Endothelial cell of umbilical vein (primary cell): ENCODE data around the gene THSD4. TPM values are rescaled to one million over a fixed set of nuclear protein-coding genes. Genes with fewer than 3 reads are reported as not detected.
A peak's percentile ranks its signal among the peaks of the same experiment; 100 is the strongest.

ENCODE experiments used
- BruUV-seq: library from RNA; stranded (reverse); fragments of 400-500 nt; replicated peaks from 2 replicates; lab custom pipeline; 2021; lab: Mats Ljungman, UMichigan
- CTCF ChIA-PET: fragments of 300-600, 350-600 bp; sonication (Branson Sonifier 250); formaldehyde crosslinking; loops from one replicate; lab custom pipeline; 2021; ENCODE audit warnings: antibody characterized with exemption, inconsistent platforms; lab: Charles Lee
- POLR2A ChIA-PET: fragments of 300-600, 350-600 bp; sonication (Branson Sonifier 250); formaldehyde crosslinking; loops from one replicate; lab custom pipeline; 2021; ENCODE audit warnings: antibody characterized with exemption, inconsistent platforms; lab: Charles Lee
- DNase-seq: peaks from one replicate; pipeline ENCODE4 v3.0.0-alpha.2; 2011; ENCODE audit warnings: low read depth, low spot score
- FAIRE-seq: peaks from 2 replicates; lab custom pipeline; 2011; peaks lifted over from hg19 to GRCh38; lab: Jason Lieb, UNC
- H2AFZ ChIP-seq: 2 replicates; pipeline ENCODE4 v1.6.0; 2012; ENCODE audit warnings: low read depth, low read length, control low read depth, inconsistent platforms
- H3K27ac ChIP-seq: 2 replicates; pipeline ENCODE4 v1.5.1; 2011; ENCODE audit warnings: low read depth, mild to moderate bottlenecking, control low read depth, low read length, moderate library complexity; ENCODE audit not compliant: insufficient read depth
- H3K27me3 ChIP-seq, 2 experiments: 2 replicates each; pipeline versions ENCODE4 v1.6.0 to v1.6.1; 2011; ENCODE audit warnings: low read length in 2 of 2, mixed read lengths in 1 of 2; ENCODE audit not compliant: control insufficient read depth in 2 of 2, insufficient read depth in 2 of 2
- H3K36me3 ChIP-seq, 2 experiments: 2 replicates in 1 of 2; 3 replicates in 1 of 2; pipeline ENCODE4 v1.5.1; 2011; ENCODE audit warnings: low read length in 2 of 2, mild to moderate bottlenecking in 1 of 2, moderate library complexity in 1 of 2; ENCODE audit not compliant: control insufficient read depth in 2 of 2, insufficient read depth in 2 of 2; ENCODE audit errors: extremely low read depth in 1 of 2
- H3K4me1 ChIP-seq: 3 replicates; pipeline ENCODE4 v1.5.1; 2011; ENCODE audit warnings: mild to moderate bottlenecking, low read length; ENCODE audit not compliant: control insufficient read depth, insufficient read depth; ENCODE audit errors: extremely low read depth
- H3K4me2 ChIP-seq: 2 replicates; pipeline ENCODE4 v1.6.1; 2011; ENCODE audit warnings: low read length, control low read depth, mixed read lengths; ENCODE audit not compliant: insufficient read depth
- H3K4me3 ChIP-seq, 3 experiments: fragments of 200-600 bp in 1 of 3; sonication (generic), shearing (Covaris generic) in 1 of 3; replicated peaks in 1 of 3; 2 replicates each; pipeline ENCODE4 v1.5.1; 2011 to 2016; ENCODE audit warnings: control low read depth in 3 of 3, low read length in 3 of 3, mild to moderate bottlenecking in 2 of 3, inconsistent platforms in 1 of 3, low read depth in 1 of 3, moderate library complexity in 1 of 3; ENCODE audit not compliant: insufficient read depth in 1 of 3
- H3K79me2 ChIP-seq: 2 replicates; pipeline ENCODE4 v1.6.0; 2012; ENCODE audit warnings: low read length, inconsistent platforms; ENCODE audit not compliant: control insufficient read depth, insufficient read depth
- H3K9ac ChIP-seq: replicated peaks from 2 replicates; pipeline ENCODE3; 2011; ENCODE audit warnings: low read length, control low read depth; ENCODE audit not compliant: insufficient read depth; ENCODE audit errors: extremely low read depth
- H3K9me1 ChIP-seq: replicated peaks from 3 replicates; pipeline ENCODE4 v1.6.0; 2011; ENCODE audit warnings: mild to moderate bottlenecking, low read length; ENCODE audit not compliant: control insufficient read depth, insufficient read depth; ENCODE audit errors: extremely low read depth
- H3K9me3 ChIP-seq: replicated peaks from 2 replicates; pipeline ENCODE4 v1.5.1; 2012; ENCODE audit warnings: low read length, inconsistent platforms; ENCODE audit not compliant: control insufficient read depth, insufficient read depth
- H4K20me1 ChIP-seq: replicated peaks from 2 replicates; pipeline ENCODE3; 2011; ENCODE audit warnings: mild to moderate bottlenecking, low read length; ENCODE audit not compliant: control insufficient read depth, insufficient read depth; ENCODE audit errors: extremely low read depth
- CTCF ChIP-seq, 2 donors: IDR thresholded peaks; 1 replicate in 1 of 2; 2 replicates in 1 of 2; pipeline ENCODE4 v1.5.1; 2011; ENCODE audit warnings: low read length in 2 of 2, mild to moderate bottlenecking in 2 of 2, moderate library complexity in 2 of 2, control low read depth in 1 of 2, inconsistent platforms in 1 of 2, low read depth in 1 of 2; ENCODE audit not compliant: insufficient read depth in 1 of 2; ENCODE audit errors: extremely low read depth in 1 of 2
- EZH2 ChIP-seq: IDR thresholded peaks from 2 replicates; pipeline ENCODE4 v1.6.1; 2012; ENCODE audit warnings: borderline replicate concordance, low read depth, mild to moderate bottlenecking, moderate library complexity, low read length, inconsistent platforms; ENCODE audit not compliant: severe bottlenecking
- FOS ChIP-seq: IDR thresholded peaks from 2 replicates; pipeline ENCODE4 v1.6.1; 2011; ENCODE audit warnings: mild to moderate bottlenecking, low read length, moderate library complexity, borderline replicate concordance; ENCODE audit not compliant: insufficient read depth
- GATA2 ChIP-seq: IDR thresholded peaks from 2 replicates; pipeline ENCODE4 v1.7.0; 2011; ENCODE audit warnings: low read depth, mild to moderate bottlenecking, moderate library complexity, mixed read lengths, low read length; ENCODE audit not compliant: insufficient read length, insufficient read depth
- JUN ChIP-seq: IDR thresholded peaks from 2 replicates; pipeline ENCODE4 v1.6.1; 2011; ENCODE audit warnings: borderline replicate concordance, low read depth; ENCODE audit not compliant: insufficient read length, insufficient read depth
- MAX ChIP-seq: IDR thresholded peaks from 2 replicates; pipeline ENCODE4 v1.6.1; 2011; ENCODE audit not compliant: insufficient read depth, insufficient read length
- MYC ChIP-seq: IDR thresholded peaks from one replicate; pipeline ENCODE4 v1.6.1; 2011; ENCODE audit warnings: mild to moderate bottlenecking, low read depth, low read length
- POLR2A ChIP-seq: IDR thresholded peaks from 2 replicates; pipeline ENCODE4 v1.6.1; 2012; ENCODE audit warnings: low read depth, mild to moderate bottlenecking, control low read depth, low read length
- POLR2AphosphoS5 ChIP-seq: IDR thresholded peaks from 2 replicates; pipeline ENCODE4 v1.6.1; 2012; ENCODE audit warnings: low read depth, mild to moderate bottlenecking, control low read depth, low read length, moderate library complexity; ENCODE audit not compliant: insufficient read depth
- dilution Hi-C: fragments of 300-500 bp; cut with MboI; formaldehyde crosslinking; loops from one replicate; pipeline ENCODE4 v1.15.0; 2019; ENCODE audit warnings: low sequenced_read_pairs; ENCODE audit not compliant: extremely low pct_ligation_motif_present
- intact Hi-C: fragments of 100-400 bp; cut with micrococcal nuclease; formaldehyde crosslinking; loops from one replicate; pipeline ENCODE4 v1.10.0; 2022
- polyA plus RNA-seq, 4 experiments: library from polyadenylated mRNA; depleted of rRNA in 3 of 4; stranded (reverse) in 3 of 4; unstranded in 1 of 4; fragments of >200 nt; gene quantifications; 2 replicates each; pipeline versions ENCODE4 v1.2.1 to v1.2.3, GENCODE V29; 2011 to 2012; ENCODE audit warnings: missing spikeins in 1 of 4
- total RNA-seq: library from RNA; stranded (reverse); gene quantifications from 2 replicates; pipeline ENCODE4 v1.2.3, GENCODE V29; 2021

The THSD4 gene
- total and polyA plus RNA-seq, 2 donors (not counting 3 experiments of a cell fraction or from before 2014, with no cell fraction given) = 9.9 to 25.4 TPM

GRCh38 chr15:71779073-71779797 lies 664.0 kb downstream of the THSD4 start:
- DNase-seq = no peak
- intact Hi-C loops = no loop called here
- Histone ChIP-seq H2AFZ (no peak overlapping the region), H3K4me3 (no peak overlapping the region), H4K20me1 (no peaks in the 10 kb centered on the region), H3K9ac (peak overlapping the region; percentile 70), H3K9me3 (no peaks in the 10 kb centered on the region), H3K36me3 (no peaks in the 10 kb centered on the region), H3K27ac (peak overlapping the region; percentile 86), H3K4me2 (no peak overlapping the region), H3K27me3 (no peaks in the 10 kb centered on the region), H3K4me1 (peaks cover 19% of the 10 kb centered on the region), H3K79me2 (no peaks in the 10 kb centered on the region), H3K9me1 (no peaks in the 10 kb centered on the region)
- dilution Hi-C loops = no loop called here
- TF ChIP-seq EZH2 = no peak
- TF ChIP-seq MAX = no peak
- no peak for TF ChIP-seq JUN
- TF ChIP-seq POLR2AphosphoS5 = no peak
- TF ChIP-seq GATA2 = no peak
- no peak for TF ChIP-seq POLR2A
- no peak for TF ChIP-seq FOS
- no peak for TF ChIP-seq CTCF (IDR thresholded peaks at IDR 0.05; ENCODE audit: extremely low read depth in 1 of 2, insufficient read depth in 1 of 2, low read depth in 1 of 2, low read length in 2 of 2)
- no peak for TF ChIP-seq MYC
- no TSS peak for BruUV-seq
- FAIRE-seq = no peak
- ChIA-PET POLR2A (no interaction called here), CTCF (interaction anchor here (0.6 to 5.1 kb wide), 5 partner anchors 9 to 331 kb away, joined by 3 to 81 read pairs (median 12); no protein-coding TSS in a partner anchor)
